Stimulated activated naive CD8-positive, alpha-beta T cell treated with anti-CD3 and anti-CD28 coated beads, Interleukin-15, Interleukin-2, amounts not matched to agents 100 ng/mL and 50 ng/mL, for 24 hours (primary cell): ENCODE results near the gene EXOC3L2.

Source experiments
- H3K27ac Mint-ChIP-seq: one replicate; pipeline ENCODE4 v1.8.0; 2021; ENCODE audit warnings: mild to moderate bottlenecking, mixed read lengths
- H3K27me3 Mint-ChIP-seq: one replicate; pipeline ENCODE4 v1.8.0; 2021; ENCODE audit warnings: mixed read lengths
- H3K36me3 Mint-ChIP-seq: one replicate; pipeline ENCODE4 v1.8.0; 2021; ENCODE audit warnings: low read depth, mixed read lengths
- H3K4me1 Mint-ChIP-seq: one replicate; pipeline ENCODE4 v1.8.0; 2021; ENCODE audit warnings: low read depth, mixed read lengths
- H3K4me3 Mint-ChIP-seq: one replicate; pipeline ENCODE4 v1.8.0; 2021; ENCODE audit warnings: mild to moderate bottlenecking, mixed read lengths
- H3K9me3 Mint-ChIP-seq: one replicate; pipeline ENCODE4 v1.8.0; 2021; ENCODE audit warnings: mixed read lengths

The EXOC3L2 gene

GRCh38 chr19:45245334-45245787 lies at the start of gene EXOC3L2:
Gene EXOC3L2, minus strand, starts transcription at chr19:45245407. Its CDS starts 6,362 bp downstream, at chr19:45239045.
- no peak within 1 kb of the TSS for H3K4me3 Mint-ChIP-seq
- H3K27ac Mint-ChIP-seq: no peak within 1 kb of the TSS
- no peaks in the 10 kb centered on the region for H3K9me3 Mint-ChIP-seq
- peaks cover 3% of the 10 kb centered on the region for H3K4me1 Mint-ChIP-seq
- no peaks in the 10 kb centered on the region for H3K36me3 Mint-ChIP-seq
- H3K27me3 Mint-ChIP-seq: peaks cover 6% of the 10 kb centered on the region

DNA sequence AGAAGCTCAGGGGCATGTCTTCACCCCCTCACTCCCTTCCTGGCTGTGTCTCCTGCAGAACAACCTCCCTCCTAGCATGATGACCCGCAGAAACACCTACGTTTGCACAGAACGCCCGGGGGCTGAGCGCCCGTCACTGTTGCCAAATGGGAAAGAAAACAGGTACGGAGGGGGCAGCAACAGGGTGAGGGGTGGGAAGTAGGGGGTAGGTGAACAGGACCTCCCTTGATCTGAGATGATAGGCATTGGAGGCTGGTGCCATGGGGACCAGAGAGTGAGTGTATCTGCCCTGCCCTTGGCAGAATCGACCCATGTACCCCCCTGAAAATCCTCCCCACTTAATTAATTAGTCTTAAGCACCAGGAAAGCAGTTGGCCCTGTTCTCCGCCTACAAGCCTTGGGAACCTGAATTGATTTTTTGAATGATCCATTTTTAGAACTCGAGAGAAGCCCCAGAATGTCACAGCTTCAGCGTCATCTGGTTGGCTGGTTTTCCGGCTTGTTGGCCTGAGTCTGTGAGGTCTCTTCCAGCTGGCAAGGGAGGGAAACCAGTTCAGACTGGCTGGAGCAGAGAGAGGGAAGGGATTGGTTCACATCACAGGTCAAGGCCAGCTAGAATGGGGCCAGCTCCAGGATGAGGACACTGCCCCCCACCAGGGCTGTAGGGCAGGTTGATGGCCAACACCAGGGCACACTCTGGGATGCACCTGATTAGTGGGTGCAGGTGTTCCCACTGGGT lies 49.3 kb upstream of the EXOC3L2 start:
- peaks cover 8% of the 10 kb centered on the region for H3K4me1 Mint-ChIP-seq
- no peak overlapping the region for H3K4me3 Mint-ChIP-seq
- H3K27ac Mint-ChIP-seq: no peak overlapping the region
- no peaks in the 10 kb centered on the region for H3K27me3 Mint-ChIP-seq
- no peaks in the 10 kb centered on the region for H3K9me3 Mint-ChIP-seq
- H3K36me3 Mint-ChIP-seq: peaks cover 56% of the 10 kb centered on the region

GRCh38 chr19:45293682-45294081 lies 48.5 kb upstream of the EXOC3L2 start:
- Mint-ChIP-seq H3K9me3 (no peaks in the 10 kb centered on the region), H3K27ac (no peak overlapping the region), H3K4me1 (peaks cover 8% of the 10 kb centered on the region), H3K36me3 (peaks cover 52% of the 10 kb centered on the region), H3K4me3 (no peak overlapping the region), H3K27me3 (no peaks in the 10 kb centered on the region)

GRCh38 chr19:45291834-45292233 lies 46.6 kb upstream of the EXOC3L2 start:
- Mint-ChIP-seq H3K36me3 (peaks cover 46% of the 10 kb centered on the region), H3K4me1 (peaks cover 8% of the 10 kb centered on the region), H3K27ac (no peak overlapping the region), H3K9me3 (no peaks in the 10 kb centered on the region), H3K4me3 (no peak overlapping the region), H3K27me3 (no peaks in the 10 kb centered on the region)

DNA sequence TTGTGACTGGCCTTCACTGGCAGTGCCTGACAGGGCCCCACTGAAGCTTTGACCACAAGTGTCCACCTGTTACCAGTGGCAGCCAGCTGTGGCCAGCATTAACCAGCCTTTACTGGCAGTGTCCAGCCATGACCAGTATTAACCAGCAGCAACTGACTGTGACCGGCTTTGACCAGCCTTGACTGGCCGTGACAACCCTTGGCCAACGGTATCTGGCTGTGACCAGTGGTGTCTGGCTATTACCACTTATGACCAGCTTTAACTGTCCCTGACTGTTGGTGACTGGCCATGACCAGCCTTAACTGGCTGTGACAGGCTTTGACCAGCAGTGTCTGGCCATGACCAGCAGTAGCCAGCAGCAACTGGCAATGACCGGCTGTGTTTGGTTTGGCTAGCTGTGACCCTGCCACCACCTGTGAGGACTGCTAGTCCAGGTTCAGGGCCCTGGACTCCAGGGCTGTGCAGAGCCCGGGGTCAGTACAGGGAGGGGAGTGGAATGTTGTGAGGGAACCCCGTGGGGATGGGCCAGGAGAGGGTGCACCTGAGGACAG lies 45.2 kb upstream of the EXOC3L2 start:
- H3K9me3 Mint-ChIP-seq: no peaks in the 10 kb centered on the region
- H3K27ac Mint-ChIP-seq: no peak overlapping the region
- no peak overlapping the region for H3K4me3 Mint-ChIP-seq
- peaks cover 8% of the 10 kb centered on the region for H3K4me1 Mint-ChIP-seq
- peaks cover 42% of the 10 kb centered on the region for H3K36me3 Mint-ChIP-seq
- no peaks in the 10 kb centered on the region for H3K27me3 Mint-ChIP-seq

DNA sequence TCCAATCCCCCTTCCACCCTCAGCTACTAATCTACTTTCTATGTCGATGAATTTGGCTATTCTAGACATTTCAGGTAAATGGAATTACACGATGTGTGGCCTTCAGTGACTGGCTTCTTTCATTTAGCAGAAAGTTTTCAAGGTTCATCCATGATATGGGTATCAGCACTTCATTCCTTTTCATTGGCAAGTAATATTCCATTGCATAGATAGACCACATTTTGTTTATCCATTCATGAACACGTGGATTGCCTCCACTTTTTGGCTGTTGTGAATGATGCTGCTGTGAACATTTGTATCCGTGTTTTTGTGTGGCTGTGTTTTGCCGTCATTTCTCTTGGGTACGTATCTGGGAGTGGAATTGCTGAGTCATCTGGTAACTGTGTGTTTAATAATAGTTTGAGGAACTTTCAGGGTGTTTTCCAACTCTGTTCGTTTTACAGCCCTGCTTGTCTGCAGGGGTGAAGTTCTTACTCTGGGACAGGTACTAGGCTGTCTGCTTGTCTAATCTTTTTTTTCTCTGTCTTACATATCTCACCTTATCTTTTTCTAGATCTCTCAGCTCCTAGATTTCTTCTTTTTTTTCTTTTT lies 38.3 kb upstream of the EXOC3L2 start:
- Mint-ChIP-seq H3K4me3 (no peak overlapping the region), H3K27me3 (no peaks in the 10 kb centered on the region), H3K4me1 (peaks cover 5% of the 10 kb centered on the region), H3K36me3 (peaks cover 29% of the 10 kb centered on the region), H3K27ac (no peak overlapping the region), H3K9me3 (peaks cover 5% of the 10 kb centered on the region)

DNA sequence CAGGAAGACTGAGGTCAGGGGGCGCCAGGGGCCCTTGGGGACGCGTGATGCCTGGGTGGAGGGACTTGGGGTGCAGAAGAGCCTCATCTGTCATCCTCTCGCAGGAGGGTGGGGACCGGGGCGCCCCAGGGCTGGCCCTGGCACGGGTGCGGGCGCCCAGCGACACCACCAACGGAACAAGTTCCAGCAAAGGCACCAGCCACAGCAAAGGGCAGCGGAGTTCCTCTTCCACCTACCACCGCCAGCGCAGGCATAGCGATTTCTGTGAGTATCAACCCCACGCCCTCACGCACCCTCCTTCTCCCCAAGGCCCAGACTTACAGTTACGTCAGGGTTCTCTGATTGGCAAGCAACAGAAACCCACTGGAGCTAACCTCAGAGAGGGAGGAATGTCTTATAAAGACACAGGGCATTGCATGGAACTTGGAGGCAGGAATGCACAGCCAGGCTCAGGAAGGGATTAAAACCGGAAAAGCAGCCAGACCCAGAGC lies 35.3 kb upstream of the EXOC3L2 start:
- H3K4me3 Mint-ChIP-seq: no peak overlapping the region
- H3K36me3 Mint-ChIP-seq: peaks cover 28% of the 10 kb centered on the region
- H3K27ac Mint-ChIP-seq: no peak overlapping the region
- H3K4me1 Mint-ChIP-seq: peaks cover 5% of the 10 kb centered on the region
- H3K9me3 Mint-ChIP-seq: peaks cover 5% of the 10 kb centered on the region
- no peaks in the 10 kb centered on the region for H3K27me3 Mint-ChIP-seq

- Mint-ChIP-seq H3K27me3 (no peaks in the 10 kb centered on the region), H3K9me3 (peaks cover 5% of the 10 kb centered on the region), H3K27ac (no peak overlapping the region), H3K36me3 (peaks cover 28% of the 10 kb centered on the region), H3K4me3 (no peak overlapping the region), H3K4me1 (peaks cover 5% of the 10 kb centered on the region)
Measured at GRCh38 chr19:45279587-45280192, 34.5 kb upstream of the EXOC3L2 start.

GRCh38 chr19:45278087-45278486 lies 32.9 kb upstream of the EXOC3L2 start:
- H3K4me3 Mint-ChIP-seq: no peak overlapping the region
- no peaks in the 10 kb centered on the region for H3K4me1 Mint-ChIP-seq
- no peak overlapping the region for H3K27ac Mint-ChIP-seq
- H3K9me3 Mint-ChIP-seq: no peaks in the 10 kb centered on the region
- H3K27me3 Mint-ChIP-seq: no peaks in the 10 kb centered on the region
- H3K36me3 Mint-ChIP-seq: peaks cover 24% of the 10 kb centered on the region

- no peak overlapping the region for H3K27ac Mint-ChIP-seq
- no peaks in the 10 kb centered on the region for H3K9me3 Mint-ChIP-seq
- no peak overlapping the region for H3K4me3 Mint-ChIP-seq
- peaks cover 25% of the 10 kb centered on the region for H3K36me3 Mint-ChIP-seq
- no peaks in the 10 kb centered on the region for H3K27me3 Mint-ChIP-seq
- no peaks in the 10 kb centered on the region for H3K4me1 Mint-ChIP-seq
Measured at GRCh38 chr19:45276284-45276687, 31.1 kb upstream of the EXOC3L2 start.

- no peaks in the 10 kb centered on the region for H3K9me3 Mint-ChIP-seq
- H3K27me3 Mint-ChIP-seq: no peaks in the 10 kb centered on the region
- no peak overlapping the region for H3K27ac Mint-ChIP-seq
- H3K36me3 Mint-ChIP-seq: peaks cover 21% of the 10 kb centered on the region
- no peak overlapping the region for H3K4me3 Mint-ChIP-seq
- H3K4me1 Mint-ChIP-seq: no peaks in the 10 kb centered on the region
Measured at GRCh38 chr19:45275370-45275971, 30.3 kb upstream of the EXOC3L2 start.

DNA sequence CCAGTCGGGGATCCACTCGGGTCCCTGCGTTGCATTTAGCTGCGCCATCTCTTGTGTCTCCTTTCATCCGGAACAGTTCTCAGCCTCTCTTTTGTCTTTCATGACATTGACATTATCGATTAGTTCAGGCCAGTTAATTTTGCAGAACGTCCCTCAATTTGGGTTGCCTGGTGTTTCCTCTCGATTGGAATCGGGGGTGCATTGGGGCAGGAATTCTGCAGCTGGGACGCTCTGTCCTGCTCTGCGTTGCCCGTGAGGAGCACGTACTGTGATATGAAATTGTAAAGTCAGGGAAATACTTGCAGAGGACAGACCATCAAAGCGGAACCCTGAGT lies 28.3 kb upstream of the EXOC3L2 start:
- Mint-ChIP-seq H3K9me3 (no peaks in the 10 kb centered on the region), H3K4me1 (no peaks in the 10 kb centered on the region), H3K4me3 (no peak overlapping the region), H3K27me3 (no peaks in the 10 kb centered on the region), H3K36me3 (peaks cover 14% of the 10 kb centered on the region), H3K27ac (no peak overlapping the region)

DNA sequence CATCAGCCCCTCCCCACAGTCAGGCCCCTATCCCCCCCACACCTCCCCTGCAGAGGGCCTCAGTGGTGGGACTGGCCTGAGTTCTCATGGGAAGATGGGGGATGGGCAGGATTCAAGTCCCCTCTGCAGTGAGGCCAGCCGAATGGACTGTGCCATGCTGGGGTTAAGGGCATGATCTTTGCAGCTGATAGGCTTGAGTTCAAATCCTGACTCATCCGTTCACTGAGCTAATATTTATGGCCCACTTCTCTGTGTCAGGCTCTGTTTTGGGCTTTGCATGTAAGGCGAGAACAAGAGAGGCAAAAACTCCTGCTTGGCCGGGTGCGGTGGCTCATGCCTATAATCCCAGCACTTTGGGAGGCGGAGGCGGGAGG lies 26.5 kb upstream of the EXOC3L2 start:
- H3K27me3 Mint-ChIP-seq: no peaks in the 10 kb centered on the region
- no peaks in the 10 kb centered on the region for H3K4me1 Mint-ChIP-seq
- H3K27ac Mint-ChIP-seq: no peak overlapping the region
- H3K36me3 Mint-ChIP-seq: peaks cover 10% of the 10 kb centered on the region
- no peaks in the 10 kb centered on the region for H3K9me3 Mint-ChIP-seq
- H3K4me3 Mint-ChIP-seq: no peak overlapping the region

- H3K4me3 Mint-ChIP-seq: no peak overlapping the region
- H3K27me3 Mint-ChIP-seq: no peaks in the 10 kb centered on the region
- H3K27ac Mint-ChIP-seq: no peak overlapping the region
- H3K9me3 Mint-ChIP-seq: no peaks in the 10 kb centered on the region
- peaks cover 10% of the 10 kb centered on the region for H3K36me3 Mint-ChIP-seq
- no peaks in the 10 kb centered on the region for H3K4me1 Mint-ChIP-seq
Measured at GRCh38 chr19:45271098-45271734, 26.0 kb upstream of the EXOC3L2 start.
